Sigmoid colon (tissue), 4 donors: Measurements from ENCODE around the gene TPK1.

Source experiments
- EP300 ChIP-seq, 4 donors: sonication (generic); formaldehyde crosslinking; IDR thresholded peaks; one replicate each; pipeline ENCODE4 v1.6.1; 2017; ENCODE audit warnings: antibody characterized with exemption in 4 of 4
- POLR2A ChIP-seq, 2 donors: fragments of 450-650 bp; IDR thresholded peaks; one replicate each; pipeline ENCODE4 v1.6.1; 2016; ENCODE audit warnings: antibody characterized with exemption in 2 of 2, mild to moderate bottlenecking in 2 of 2, moderate library complexity in 2 of 2
- POLR2AphosphoS5 ChIP-seq, 4 donors: sonication (generic); formaldehyde crosslinking; IDR thresholded peaks; one replicate each; pipeline ENCODE4 v1.6.1; 2017; ENCODE audit warnings: antibody characterized with exemption in 4 of 4
- TF ChIP-seq, protein P1 (sequence below), 4 experiments: fragments of 450-650 bp in 3 of 4; fragments of 200-600 bp in 1 of 4; IDR thresholded peaks; one replicate each; pipeline ENCODE4 v1.5.1; 2016 to 2019; ENCODE audit warnings: antibody characterized with exemption in 4 of 4, mild to moderate bottlenecking in 3 of 4, moderate library complexity in 2 of 4

DNA sequence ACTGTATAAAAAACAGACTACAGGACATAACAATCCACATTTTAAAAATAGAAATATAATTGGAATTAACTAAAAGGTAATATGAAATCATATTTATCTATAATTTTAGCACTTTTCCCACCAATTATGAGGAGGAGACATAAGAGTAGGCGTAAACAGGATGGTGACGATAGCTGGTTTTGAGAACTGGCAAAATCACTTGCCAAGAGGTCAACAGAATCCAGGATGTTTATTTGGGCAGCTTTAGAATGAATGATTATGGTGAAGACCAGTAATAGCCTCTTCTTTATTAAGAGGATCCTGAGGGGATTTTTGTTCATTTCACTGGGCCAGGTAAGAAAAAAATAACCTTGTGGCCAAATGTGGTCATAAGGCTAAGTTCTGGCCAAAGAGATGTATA lies 67.2 kb downstream of the TPK1 start:
- TF ChIP-seq, protein P1, sequence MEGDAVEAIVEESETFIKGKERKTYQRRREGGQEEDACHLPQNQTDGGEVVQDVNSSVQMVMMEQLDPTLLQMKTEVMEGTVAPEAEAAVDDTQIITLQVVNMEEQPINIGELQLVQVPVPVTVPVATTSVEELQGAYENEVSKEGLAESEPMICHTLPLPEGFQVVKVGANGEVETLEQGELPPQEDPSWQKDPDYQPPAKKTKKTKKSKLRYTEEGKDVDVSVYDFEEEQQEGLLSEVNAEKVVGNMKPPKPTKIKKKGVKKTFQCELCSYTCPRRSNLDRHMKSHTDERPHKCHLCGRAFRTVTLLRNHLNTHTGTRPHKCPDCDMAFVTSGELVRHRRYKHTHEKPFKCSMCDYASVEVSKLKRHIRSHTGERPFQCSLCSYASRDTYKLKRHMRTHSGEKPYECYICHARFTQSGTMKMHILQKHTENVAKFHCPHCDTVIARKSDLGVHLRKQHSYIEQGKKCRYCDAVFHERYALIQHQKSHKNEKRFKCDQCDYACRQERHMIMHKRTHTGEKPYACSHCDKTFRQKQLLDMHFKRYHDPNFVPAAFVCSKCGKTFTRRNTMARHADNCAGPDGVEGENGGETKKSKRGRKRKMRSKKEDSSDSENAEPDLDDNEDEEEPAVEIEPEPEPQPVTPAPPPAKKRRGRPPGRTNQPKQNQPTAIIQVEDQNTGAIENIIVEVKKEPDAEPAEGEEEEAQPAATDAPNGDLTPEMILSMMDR (IDR thresholded peaks at IDR 0.05), result no peak
- TF ChIP-seq EP300 (IDR thresholded peaks at IDR 0.05), result no peak
- no peak for TF ChIP-seq POLR2A (IDR thresholded peaks at IDR 0.05)
- TF ChIP-seq POLR2AphosphoS5 (IDR thresholded peaks at IDR 0.05), result no peak
